ENCODE measurements around the gene CRACR2B. TPM values are rescaled to one million over a fixed set of nuclear protein-coding genes. Genes with fewer than 3 reads are reported as not detected.
A peak's percentile ranks its signal among the peaks of the same experiment; 100 is the strongest.

CRACR2B gene
- total RNA-seq, 1 donor from 2014 or later: 43.6 TPM

DNA sequence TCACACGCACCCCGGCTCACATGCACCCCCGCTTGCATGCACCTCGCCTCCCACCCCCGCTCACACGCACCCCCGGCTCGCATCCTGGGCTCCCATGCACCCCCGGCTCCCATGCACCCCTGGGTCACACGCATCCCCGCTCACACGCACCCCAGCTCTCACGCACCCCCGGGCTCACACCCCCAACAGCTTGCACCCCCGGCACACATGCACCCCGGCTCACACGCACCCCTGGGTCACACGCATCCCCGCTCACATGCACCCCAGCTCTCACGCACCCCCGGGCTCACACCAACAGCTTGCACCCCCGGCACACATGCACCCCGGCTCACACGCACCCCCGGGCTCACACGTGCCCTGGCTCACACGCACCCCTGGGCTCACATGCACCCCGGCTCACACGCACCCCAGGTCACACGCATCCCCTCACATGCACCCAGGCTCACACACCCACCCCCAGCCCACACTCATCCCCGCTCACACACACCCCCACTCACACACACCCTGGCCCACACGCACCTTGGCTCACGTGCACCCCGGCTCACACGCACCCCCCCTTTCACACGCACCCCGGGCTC, 31.1 kb downstream of the CRACR2B start:
- peaks cover 28% of the 10 kb centered on the region for H3K36me3 ChIP-seq
- TF ChIP-seq, protein P1, sequence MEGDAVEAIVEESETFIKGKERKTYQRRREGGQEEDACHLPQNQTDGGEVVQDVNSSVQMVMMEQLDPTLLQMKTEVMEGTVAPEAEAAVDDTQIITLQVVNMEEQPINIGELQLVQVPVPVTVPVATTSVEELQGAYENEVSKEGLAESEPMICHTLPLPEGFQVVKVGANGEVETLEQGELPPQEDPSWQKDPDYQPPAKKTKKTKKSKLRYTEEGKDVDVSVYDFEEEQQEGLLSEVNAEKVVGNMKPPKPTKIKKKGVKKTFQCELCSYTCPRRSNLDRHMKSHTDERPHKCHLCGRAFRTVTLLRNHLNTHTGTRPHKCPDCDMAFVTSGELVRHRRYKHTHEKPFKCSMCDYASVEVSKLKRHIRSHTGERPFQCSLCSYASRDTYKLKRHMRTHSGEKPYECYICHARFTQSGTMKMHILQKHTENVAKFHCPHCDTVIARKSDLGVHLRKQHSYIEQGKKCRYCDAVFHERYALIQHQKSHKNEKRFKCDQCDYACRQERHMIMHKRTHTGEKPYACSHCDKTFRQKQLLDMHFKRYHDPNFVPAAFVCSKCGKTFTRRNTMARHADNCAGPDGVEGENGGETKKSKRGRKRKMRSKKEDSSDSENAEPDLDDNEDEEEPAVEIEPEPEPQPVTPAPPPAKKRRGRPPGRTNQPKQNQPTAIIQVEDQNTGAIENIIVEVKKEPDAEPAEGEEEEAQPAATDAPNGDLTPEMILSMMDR (IDR thresholded peaks at IDR 0.05): no peak
- no peaks in the 10 kb centered on the region for H3K9me3 ChIP-seq
- no peak overlapping the region for H3K27ac ChIP-seq
- H3K4me1 ChIP-seq: peaks cover 16% of the 10 kb centered on the region
- DNase-seq: no peak
- H3K4me3 ChIP-seq: no peak overlapping the region
- intact Hi-C loops (cut with DNase I): no loop called here
- H3K27me3 ChIP-seq (ENCODE audit: low read depth): no peaks in the 10 kb centered on the region
- no peak for ATAC-seq

GRCh38 chr11:859394-860131, 31.8 kb downstream of the CRACR2B start:
- H3K36me3 ChIP-seq: peaks cover 35% of the 10 kb centered on the region
- DNase-seq (peak; percentile 74), ATAC-seq (peak in 1 of 2 donors; percentile 30)
- H3K4me1 ChIP-seq: peaks cover 16% of the 10 kb centered on the region
- no peak overlapping the region for H3K4me3 ChIP-seq
- H3K9me3 ChIP-seq: no peaks in the 10 kb centered on the region
- TF ChIP-seq, protein P1 (IDR thresholded peaks at IDR 0.05): no peak
- peak overlapping the region; percentile 24 for H3K27ac ChIP-seq
- intact Hi-C loops (cut with DNase I): no loop called here
- H3K27me3 ChIP-seq (ENCODE audit: low read depth): no peaks in the 10 kb centered on the region

DNA sequence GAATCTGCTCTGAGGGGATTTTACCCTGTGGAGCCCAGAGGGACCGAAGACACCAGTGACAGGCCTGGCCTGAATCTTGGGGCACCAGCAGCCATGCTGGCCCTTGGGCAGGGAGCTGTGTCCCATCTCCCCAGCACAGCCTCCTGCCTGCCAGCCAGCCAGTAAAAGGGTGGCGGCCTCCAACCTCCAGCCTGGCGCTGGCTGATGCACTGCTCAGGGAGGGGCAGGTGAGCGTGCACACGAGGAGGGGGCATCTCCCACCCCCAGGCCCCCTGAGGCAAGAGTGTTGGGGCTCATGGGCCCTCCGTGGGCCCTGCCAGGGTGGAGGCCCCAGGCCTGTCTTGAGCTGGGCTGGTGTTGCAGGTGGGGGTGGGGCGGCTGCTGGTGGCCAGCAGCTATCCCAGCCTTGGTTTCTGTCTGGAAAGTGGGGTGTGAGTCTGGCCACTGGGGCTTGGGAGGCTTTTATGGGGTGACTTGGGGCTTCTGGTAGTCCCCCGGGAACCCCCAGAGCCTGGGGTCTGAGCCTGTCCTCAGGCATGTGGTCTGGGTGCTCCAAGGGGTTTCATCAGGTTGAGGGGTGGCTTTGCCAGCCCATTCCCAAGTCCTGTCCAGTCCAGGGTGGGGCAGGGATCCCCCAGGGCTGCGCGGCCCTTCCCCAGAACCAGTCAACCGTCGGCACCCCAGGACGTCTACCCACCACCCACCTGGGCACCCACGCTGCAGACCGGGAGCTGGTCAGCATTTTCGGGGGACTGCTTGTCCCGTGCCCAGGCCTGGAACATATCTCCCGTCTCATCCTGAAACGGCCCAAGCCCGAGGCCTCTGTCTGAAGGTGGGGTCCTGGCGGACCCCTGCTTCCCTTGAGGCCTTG, 32.8 kb downstream of the CRACR2B start:
- Histone ChIP-seq H3K4me1 (peaks cover 16% of the 10 kb centered on the region), H3K36me3 (peaks cover 40% of the 10 kb centered on the region), H3K9me3 (no peaks in the 10 kb centered on the region), H3K27me3 (ENCODE audit: low read depth) (no peaks in the 10 kb centered on the region), H3K27ac (peak overlapping the region; percentile 24), H3K4me3 (no peak overlapping the region)
- DNase-seq: no peak
- TF ChIP-seq, protein P1 (IDR thresholded peaks at IDR 0.05): no peak
- intact Hi-C loops (cut with DNase I): no loop called here
- no peak for ATAC-seq

DNA sequence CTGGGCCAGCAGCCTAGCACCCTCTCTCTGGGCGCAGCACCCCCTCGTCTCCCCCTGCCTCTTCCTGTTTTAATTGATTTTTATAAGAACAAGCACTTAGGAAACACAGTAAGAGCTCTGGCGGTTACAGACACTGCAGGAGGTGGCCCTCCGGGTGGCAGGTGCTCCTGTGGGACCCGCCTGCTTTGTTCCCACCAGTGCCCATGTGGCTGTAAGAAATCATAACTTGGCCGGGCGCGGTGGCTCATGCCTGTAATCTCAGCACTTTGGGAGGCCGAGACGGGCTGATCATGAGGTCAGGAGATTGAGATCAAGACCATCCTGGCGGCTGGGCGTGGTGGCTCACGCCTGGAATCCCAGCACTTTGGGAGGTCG, 33.4 kb downstream of the CRACR2B start:
- ATAC-seq (no peak), DNase-seq (no peak)
- H3K36me3 ChIP-seq: peaks cover 42% of the 10 kb centered on the region
- H3K4me3 ChIP-seq: no peak overlapping the region
- intact Hi-C loops (cut with DNase I): no loop called here
- H3K27me3 ChIP-seq (ENCODE audit: low read depth): no peaks in the 10 kb centered on the region
- TF ChIP-seq, protein P1 (IDR thresholded peaks at IDR 0.05): no peak
- no peak overlapping the region for H3K27ac ChIP-seq
- peaks cover 16% of the 10 kb centered on the region for H3K4me1 ChIP-seq
- H3K9me3 ChIP-seq: no peaks in the 10 kb centered on the region

DNA sequence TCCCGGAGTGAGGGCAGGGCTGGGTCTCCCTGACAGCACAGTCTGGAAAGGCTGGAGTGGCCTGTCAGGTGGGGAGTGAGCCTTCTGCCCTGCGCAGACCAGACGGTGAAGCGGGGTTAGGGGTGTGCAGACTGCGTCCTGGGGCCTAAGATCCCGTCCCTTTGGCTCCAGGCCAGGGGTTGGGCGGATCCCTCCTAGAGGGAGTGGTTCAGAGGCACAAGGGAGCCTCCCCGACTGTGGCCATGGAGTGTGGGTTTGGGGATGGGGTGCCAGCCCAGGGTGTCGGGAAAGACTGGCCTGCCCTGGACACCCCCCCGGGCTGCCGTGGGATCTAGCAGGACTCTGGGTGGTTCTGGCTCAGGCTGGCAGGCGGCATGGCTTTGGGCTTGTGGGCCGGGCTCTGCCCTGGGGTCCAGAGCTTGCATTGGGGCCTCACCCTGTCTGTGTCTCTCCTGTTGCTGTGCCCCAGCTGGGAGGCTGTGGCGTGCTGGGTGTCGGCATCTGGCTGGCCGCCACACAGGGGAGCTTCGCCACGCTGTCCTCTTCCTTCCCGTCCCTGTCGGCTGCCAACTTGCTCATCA, 34.5 kb downstream of the CRACR2B start:
- H3K27me3 ChIP-seq (ENCODE audit: low read depth): no peaks in the 10 kb centered on the region
- H3K4me3 ChIP-seq: no peak overlapping the region
- H3K4me1 ChIP-seq: peaks cover 16% of the 10 kb centered on the region
- no peak for ATAC-seq
- TF ChIP-seq, protein P1 (IDR thresholded peaks at IDR 0.05): no peak
- H3K27ac ChIP-seq: no peak overlapping the region
- H3K9me3 ChIP-seq: no peaks in the 10 kb centered on the region
- no peak for DNase-seq
- peaks cover 53% of the 10 kb centered on the region for H3K36me3 ChIP-seq
- intact Hi-C loops (cut with DNase I): no loop called here

All from lower lobe of right lung (tissue), 2 donors.